HepG2 (cell line): ENCODE measurements around the gene C5orf15. TPM values are rescaled to one million over a fixed set of nuclear protein-coding genes. Genes with fewer than 3 reads are reported as not detected.

Source experiments
- DPF2 ChIP-seq: sonication (generic); formaldehyde crosslinking; IDR thresholded peaks from 2 replicates; pipeline ENCODE4 v1.4.0; 2020; ENCODE audit warnings: mild to moderate bottlenecking, low read depth, missing genetic modification reagents, borderline replicate concordance
- GATAD1 ChIP-seq: IDR thresholded peaks from 2 replicates; pipeline ENCODE4 v1.6.1; 2016; ENCODE audit warnings: missing genetic modification reagents, missing compliant biosample characterization
- GZF1 ChIP-seq: sonication (generic); formaldehyde crosslinking; IDR thresholded peaks from 2 replicates; pipeline ENCODE4 v1.5.1; 2020; ENCODE audit warnings: mild to moderate bottlenecking, missing genetic modification reagents
- KAT2B ChIP-seq: fragments of 150-350 bp; IDR thresholded peaks from 2 replicates; pipeline ENCODE4 v1.6.1; 2014; ENCODE audit warnings: low read depth, low read length, borderline replicate concordance
- KDM5A ChIP-seq: fragments of 200-600 bp; sonication (generic); IDR thresholded peaks from 2 replicates; pipeline ENCODE4 v1.7.0; 2018; ENCODE audit warnings: antibody characterized with exemption, mild to moderate bottlenecking, low read length, borderline replicate concordance
- KLF9 ChIP-seq: IDR thresholded peaks from 2 replicates; pipeline ENCODE4 v1.6.1; 2016; ENCODE audit warnings: low read depth
- TCF7L2 ChIP-seq: IDR thresholded peaks from 2 replicates; pipeline ENCODE4 v1.6.1; 2011; ENCODE audit warnings: mild to moderate bottlenecking, low read depth, low read length, moderate library complexity
- ZNF10 ChIP-seq: sonication (generic); formaldehyde crosslinking; IDR thresholded peaks from 2 replicates; pipeline ENCODE4 v1.4.0; 2020; ENCODE audit warnings: mild to moderate bottlenecking, low read depth, missing genetic modification reagents, borderline replicate concordance
- ZNF160 ChIP-seq: sonication (generic); formaldehyde crosslinking; IDR thresholded peaks from 2 replicates; pipeline ENCODE4 v1.8.0; 2022; ENCODE audit warnings: mild to moderate bottlenecking, inconsistent platforms, missing genetic modification reagents
- polyA plus RNA-seq, 8 experiments: library from polyadenylated mRNA; depleted of rRNA in 3 of 8; stranded (reverse) in 7 of 8; unstranded in 1 of 8; fragments of >200 nt; fragmentation: Illumina TruSeq in 4 of 8; extraction: Trizol in 4 of 8; gene quantifications; 2 replicates each; pipeline versions ENCODE4 v1.2.1 to v1.2.3, GENCODE V29; 2011 to 2016; ENCODE audit warnings: low read depth in 4 of 8, missing spikeins in 1 of 8, mixed read lengths in 1 of 8; ENCODE audit not compliant: insufficient read depth in 1 of 8
- total RNA-seq, 5 experiments: library from RNA; depleted of rRNA; stranded (reverse); fragments of >200 nt; fragmentation: Illumina TruSeq; extraction: Trizol; gene quantifications; 2 replicates each; pipeline ENCODE4 v1.2.3, GENCODE V29; 2016; ENCODE audit warnings: low read depth in 1 of 5
- TF ChIP-seq, protein P1 (sequence below): sonication (generic); formaldehyde crosslinking; IDR thresholded peaks from 2 replicates; pipeline ENCODE4 v1.4.0; 2020; ENCODE audit warnings: missing genetic modification reagents
- TF ChIP-seq, protein P2 (sequence below): IDR thresholded peaks from 2 replicates; pipeline ENCODE4 v1.6.1; 2016; ENCODE audit warnings: low read depth, control low read depth
- TF ChIP-seq, protein P3 (sequence below): IDR thresholded peaks from 2 replicates; pipeline ENCODE4 v1.6.1; 2016; ENCODE audit warnings: mild to moderate bottlenecking
- TF ChIP-seq, protein P4 (sequence below): sonication (generic); formaldehyde crosslinking; IDR thresholded peaks from 2 replicates; pipeline ENCODE4 v1.4.0; 2020; ENCODE audit warnings: mild to moderate bottlenecking, low read depth, missing genetic modification reagents
- TF ChIP-seq, protein P5 (sequence below): sonication (generic); formaldehyde crosslinking; IDR thresholded peaks from 2 replicates; pipeline ENCODE4 v1.4.0; 2020; ENCODE audit warnings: missing genetic modification reagents
- TF ChIP-seq, protein P6 (sequence below): sonication (generic); formaldehyde crosslinking; IDR thresholded peaks from 2 replicates; pipeline ENCODE4 v1.5.0; 2020; ENCODE audit warnings: missing genetic modification reagents
- TF ChIP-seq, protein P7 (sequence below): IDR thresholded peaks from 2 replicates; pipeline ENCODE4 v1.6.1; 2012; ENCODE audit warnings: inconsistent platforms
- TF ChIP-seq, protein P8 (sequence below): sonication (generic); formaldehyde crosslinking; IDR thresholded peaks from 2 replicates; pipeline ENCODE4 v1.8.0; 2022; ENCODE audit warnings: mild to moderate bottlenecking, missing genetic modification reagents, borderline replicate concordance

Gene C5orf15
- total and polyA plus RNA-seq, 2 of the 13 experiments (the other 11 are each of a cell fraction or from before 2014, with no cell fraction given), result 58.5 to 82.7 TPM

DNA sequence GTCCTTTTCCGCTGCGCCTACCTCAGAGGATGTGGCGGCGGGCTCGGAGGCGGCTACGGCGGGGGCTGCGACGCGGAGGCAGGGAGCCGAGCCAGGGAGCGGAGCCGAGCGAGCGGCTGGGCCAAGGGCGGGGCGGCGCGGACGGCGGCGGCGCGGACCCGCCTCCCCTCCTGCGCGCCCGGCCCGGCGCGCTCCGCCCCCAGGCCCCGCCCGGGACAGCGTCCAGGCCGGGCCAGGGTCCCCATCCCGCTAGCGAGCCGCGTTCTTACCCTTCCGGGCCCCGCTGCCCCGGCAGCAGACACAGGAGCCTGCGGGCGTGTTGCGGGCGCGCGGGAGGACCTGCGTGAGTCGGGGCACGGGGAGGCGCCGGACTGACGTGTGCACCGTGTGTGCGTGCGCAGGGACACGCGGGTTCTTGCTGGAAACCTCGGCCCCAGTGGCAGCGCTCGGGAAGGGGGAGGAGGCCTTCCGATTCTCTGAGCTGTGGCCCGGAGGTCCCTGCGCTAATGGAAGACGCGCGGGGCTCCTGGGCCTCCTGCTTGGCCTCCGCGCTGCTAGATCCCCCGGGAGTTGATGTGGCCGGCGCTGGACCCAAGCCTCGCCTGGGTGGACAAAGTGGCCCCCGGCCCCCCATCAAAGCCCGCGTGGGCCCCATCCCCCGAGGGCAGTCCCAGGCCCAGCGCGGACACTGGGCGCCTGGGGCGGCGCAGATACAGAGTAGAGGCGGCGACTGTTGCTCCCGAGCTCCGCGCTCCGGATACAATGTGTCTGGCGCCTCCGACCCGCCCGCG, 36.4 kb upstream of the C5orf15 start, which contains the start of gene VDAC1 (continued):
- TF ChIP-seq, protein P1, sequence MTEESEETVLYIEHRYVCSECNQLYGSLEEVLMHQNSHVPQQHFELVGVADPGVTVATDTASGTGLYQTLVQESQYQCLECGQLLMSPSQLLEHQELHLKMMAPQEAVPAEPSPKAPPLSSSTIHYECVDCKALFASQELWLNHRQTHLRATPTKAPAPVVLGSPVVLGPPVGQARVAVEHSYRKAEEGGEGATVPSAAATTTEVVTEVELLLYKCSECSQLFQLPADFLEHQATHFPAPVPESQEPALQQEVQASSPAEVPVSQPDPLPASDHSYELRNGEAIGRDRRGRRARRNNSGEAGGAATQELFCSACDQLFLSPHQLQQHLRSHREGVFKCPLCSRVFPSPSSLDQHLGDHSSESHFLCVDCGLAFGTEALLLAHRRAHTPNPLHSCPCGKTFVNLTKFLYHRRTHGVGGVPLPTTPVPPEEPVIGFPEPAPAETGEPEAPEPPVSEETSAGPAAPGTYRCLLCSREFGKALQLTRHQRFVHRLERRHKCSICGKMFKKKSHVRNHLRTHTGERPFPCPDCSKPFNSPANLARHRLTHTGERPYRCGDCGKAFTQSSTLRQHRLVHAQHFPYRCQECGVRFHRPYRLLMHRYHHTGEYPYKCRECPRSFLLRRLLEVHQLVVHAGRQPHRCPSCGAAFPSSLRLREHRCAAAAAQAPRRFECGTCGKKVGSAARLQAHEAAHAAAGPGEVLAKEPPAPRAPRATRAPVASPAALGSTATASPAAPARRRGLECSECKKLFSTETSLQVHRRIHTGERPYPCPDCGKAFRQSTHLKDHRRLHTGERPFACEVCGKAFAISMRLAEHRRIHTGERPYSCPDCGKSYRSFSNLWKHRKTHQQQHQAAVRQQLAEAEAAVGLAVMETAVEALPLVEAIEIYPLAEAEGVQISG (CRISPR knock-in tag), result peak; percentile 73
- no peak for TF ChIP-seq DPF2 (CRISPR knock-in tag)
- no peak for TF ChIP-seq TCF7L2
- peak; percentile 69 for TF ChIP-seq GATAD1 (CRISPR knock-in tag)
- TF ChIP-seq, protein P2, sequence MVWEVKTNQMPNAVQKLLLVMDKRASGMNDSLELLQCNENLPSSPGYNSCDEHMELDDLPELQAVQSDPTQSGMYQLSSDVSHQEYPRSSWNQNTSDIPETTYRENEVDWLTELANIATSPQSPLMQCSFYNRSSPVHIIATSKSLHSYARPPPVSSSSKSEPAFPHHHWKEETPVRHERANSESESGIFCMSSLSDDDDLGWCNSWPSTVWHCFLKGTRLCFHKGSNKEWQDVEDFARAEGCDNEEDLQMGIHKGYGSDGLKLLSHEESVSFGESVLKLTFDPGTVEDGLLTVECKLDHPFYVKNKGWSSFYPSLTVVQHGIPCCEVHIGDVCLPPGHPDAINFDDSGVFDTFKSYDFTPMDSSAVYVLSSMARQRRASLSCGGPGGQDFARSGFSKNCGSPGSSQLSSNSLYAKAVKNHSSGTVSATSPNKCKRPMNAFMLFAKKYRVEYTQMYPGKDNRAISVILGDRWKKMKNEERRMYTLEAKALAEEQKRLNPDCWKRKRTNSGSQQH, result peak; percentile 85; the same call in 1 of the 2 replicates
- TF ChIP-seq, protein P3, sequence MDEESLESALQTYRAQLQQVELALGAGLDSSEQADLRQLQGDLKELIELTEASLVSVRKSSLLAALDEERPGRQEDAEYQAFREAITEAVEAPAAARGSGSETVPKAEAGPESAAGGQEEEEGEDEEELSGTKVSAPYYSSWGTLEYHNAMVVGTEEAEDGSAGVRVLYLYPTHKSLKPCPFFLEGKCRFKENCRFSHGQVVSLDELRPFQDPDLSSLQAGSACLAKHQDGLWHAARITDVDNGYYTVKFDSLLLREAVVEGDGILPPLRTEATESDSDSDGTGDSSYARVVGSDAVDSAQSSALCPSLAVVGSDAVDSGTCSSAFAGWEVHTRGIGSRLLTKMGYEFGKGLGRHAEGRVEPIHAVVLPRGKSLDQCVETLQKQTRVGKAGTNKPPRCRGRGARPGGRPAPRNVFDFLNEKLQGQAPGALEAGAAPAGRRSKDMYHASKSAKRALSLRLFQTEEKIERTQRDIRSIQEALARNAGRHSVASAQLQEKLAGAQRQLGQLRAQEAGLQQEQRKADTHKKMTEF (CRISPR knock-in tag), result peak; percentile 80; the same call in 1 of the 2 replicates
- TF ChIP-seq GZF1 (CRISPR knock-in tag), result peak; percentile 33; the same call in 1 of the 2 replicates
- TF ChIP-seq KLF9 (CRISPR knock-in tag), result no peak
- no peak for TF ChIP-seq KDM5A
- no peak for TF ChIP-seq ZNF10
- TF ChIP-seq ZNF160 (CRISPR knock-in tag), result peak; percentile 81; the same call in 1 of the 2 replicates
- TF ChIP-seq, protein P4, sequence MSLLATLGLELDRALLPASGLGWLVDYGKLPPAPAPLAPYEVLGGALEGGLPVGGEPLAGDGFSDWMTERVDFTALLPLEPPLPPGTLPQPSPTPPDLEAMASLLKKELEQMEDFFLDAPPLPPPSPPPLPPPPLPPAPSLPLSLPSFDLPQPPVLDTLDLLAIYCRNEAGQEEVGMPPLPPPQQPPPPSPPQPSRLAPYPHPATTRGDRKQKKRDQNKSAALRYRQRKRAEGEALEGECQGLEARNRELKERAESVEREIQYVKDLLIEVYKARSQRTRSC, result no peak
- TF ChIP-seq, protein P5, sequence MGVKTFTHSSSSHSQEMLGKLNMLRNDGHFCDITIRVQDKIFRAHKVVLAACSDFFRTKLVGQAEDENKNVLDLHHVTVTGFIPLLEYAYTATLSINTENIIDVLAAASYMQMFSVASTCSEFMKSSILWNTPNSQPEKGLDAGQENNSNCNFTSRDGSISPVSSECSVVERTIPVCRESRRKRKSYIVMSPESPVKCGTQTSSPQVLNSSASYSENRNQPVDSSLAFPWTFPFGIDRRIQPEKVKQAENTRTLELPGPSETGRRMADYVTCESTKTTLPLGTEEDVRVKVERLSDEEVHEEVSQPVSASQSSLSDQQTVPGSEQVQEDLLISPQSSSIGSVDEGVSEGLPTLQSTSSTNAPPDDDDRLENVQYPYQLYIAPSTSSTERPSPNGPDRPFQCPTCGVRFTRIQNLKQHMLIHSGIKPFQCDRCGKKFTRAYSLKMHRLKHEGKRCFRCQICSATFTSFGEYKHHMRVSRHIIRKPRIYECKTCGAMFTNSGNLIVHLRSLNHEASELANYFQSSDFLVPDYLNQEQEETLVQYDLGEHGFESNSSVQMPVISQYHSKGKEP (CRISPR knock-in tag), result peak; percentile 24; the same call in 1 of the 2 replicates
- TF ChIP-seq, protein P6, sequence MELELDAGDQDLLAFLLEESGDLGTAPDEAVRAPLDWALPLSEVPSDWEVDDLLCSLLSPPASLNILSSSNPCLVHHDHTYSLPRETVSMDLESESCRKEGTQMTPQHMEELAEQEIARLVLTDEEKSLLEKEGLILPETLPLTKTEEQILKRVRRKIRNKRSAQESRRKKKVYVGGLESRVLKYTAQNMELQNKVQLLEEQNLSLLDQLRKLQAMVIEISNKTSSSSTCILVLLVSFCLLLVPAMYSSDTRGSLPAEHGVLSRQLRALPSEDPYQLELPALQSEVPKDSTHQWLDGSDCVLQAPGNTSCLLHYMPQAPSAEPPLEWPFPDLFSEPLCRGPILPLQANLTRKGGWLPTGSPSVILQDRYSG, result 0 out of 2 replicates have a peak, but pooled peaks have one; percentile 39
- TF ChIP-seq, protein P7, sequence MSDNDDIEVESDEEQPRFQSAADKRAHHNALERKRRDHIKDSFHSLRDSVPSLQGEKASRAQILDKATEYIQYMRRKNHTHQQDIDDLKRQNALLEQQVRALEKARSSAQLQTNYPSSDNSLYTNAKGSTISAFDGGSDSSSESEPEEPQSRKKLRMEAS, result peak; percentile 7; the same call in 1 of the 2 replicates
- no peak for TF ChIP-seq KAT2B
- TF ChIP-seq, protein P8, sequence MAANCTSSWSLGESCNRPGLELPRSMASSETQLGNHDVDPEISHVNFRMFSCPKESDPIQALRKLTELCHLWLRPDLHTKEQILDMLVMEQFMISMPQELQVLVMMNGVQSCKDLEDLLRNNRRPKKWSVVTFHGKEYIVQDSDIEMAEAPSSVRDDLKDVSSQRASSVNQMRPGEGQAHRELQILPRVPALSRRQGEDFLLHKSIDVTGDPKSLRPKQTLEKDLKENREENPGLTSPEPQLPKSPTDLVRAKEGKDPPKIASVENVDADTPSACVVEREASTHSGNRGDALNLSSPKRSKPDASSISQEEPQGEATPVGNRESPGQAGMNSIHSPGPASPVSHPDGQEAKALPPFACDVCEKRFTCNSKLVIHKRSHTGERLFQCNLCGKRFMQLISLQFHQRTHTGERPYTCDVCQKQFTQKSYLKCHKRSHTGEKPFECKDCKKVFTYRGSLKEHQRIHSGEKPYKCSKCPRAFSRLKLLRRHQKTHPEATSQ (CRISPR knock-in tag), result peak; percentile 28; the same call in 1 of the 2 replicates
